ENCODE results near the gene CAMSAP1.
"Not testable (repeated sequence)": the region's sequence is repeated elsewhere in the genome, so short reads cannot be mapped to it uniquely, and the experiment has no call there.

Gene CAMSAP1

DNA sequence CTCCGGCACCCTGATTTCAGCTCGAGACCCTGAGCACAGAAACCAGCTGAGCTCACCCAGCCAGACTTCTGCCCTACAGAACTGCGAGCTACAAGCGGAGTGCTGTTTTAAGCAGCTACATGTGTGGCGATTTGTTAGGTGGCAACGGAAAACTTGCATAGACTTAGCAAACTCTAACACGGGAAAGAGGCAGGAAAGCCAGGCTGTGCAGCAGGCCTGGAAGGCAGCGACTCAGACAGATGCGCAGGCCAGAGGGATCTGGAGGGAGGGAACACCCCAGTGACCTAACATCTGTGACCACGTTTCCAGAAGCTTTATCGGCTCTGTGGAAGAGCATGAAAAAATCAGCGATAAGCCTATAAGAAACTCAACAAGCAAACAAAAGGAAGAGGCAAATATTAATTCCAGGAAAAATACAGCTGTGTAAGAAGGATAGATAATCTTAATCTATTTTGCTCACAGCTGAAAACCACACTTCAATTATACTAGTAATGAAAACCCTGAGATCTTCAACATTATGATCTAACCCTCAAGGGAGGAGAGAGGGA, 42.9 kb upstream of the CAMSAP1 start:
- FAIRE-seq (no peak), DNase-seq (ENCODE audit: insufficient read length, low spot score) (no peak)
- TF ChIP-seq, protein P1, sequence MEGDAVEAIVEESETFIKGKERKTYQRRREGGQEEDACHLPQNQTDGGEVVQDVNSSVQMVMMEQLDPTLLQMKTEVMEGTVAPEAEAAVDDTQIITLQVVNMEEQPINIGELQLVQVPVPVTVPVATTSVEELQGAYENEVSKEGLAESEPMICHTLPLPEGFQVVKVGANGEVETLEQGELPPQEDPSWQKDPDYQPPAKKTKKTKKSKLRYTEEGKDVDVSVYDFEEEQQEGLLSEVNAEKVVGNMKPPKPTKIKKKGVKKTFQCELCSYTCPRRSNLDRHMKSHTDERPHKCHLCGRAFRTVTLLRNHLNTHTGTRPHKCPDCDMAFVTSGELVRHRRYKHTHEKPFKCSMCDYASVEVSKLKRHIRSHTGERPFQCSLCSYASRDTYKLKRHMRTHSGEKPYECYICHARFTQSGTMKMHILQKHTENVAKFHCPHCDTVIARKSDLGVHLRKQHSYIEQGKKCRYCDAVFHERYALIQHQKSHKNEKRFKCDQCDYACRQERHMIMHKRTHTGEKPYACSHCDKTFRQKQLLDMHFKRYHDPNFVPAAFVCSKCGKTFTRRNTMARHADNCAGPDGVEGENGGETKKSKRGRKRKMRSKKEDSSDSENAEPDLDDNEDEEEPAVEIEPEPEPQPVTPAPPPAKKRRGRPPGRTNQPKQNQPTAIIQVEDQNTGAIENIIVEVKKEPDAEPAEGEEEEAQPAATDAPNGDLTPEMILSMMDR (IDR thresholded peaks at IDR 0.05; ENCODE audit: insufficient read depth, missing control alignments) = no peak

DNA sequence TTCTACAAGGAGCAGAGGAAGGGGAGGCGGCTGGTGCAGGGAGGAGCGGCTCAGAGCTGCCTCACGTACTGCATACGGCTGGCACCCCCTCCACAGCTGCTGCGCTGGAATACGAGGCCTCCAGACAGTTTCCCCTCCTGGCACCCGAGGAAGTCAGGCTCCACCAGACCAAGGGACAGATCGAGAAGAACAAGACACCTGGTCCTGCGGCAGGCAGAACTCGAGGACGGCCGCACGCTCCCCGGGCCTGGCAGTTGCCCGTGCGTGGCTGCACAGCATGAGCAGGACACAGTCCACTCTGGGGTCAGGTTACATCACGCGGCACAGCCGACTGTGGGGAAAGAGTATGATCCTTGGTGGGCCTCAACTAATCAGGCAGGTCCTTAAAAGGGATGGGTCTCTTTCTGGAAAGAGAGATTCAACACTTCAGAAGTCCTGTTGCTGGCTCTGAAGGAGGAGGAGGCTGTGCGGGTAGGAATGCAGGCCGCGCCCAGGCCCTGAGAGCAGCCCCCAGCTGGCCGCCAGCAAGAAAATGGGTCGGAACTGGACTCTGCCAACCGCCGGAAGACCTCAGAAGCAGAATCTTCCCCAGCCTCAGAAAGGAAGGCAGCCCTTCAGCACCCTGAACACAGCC, 42.3 kb upstream of the CAMSAP1 start:
- DNase-seq (ENCODE audit: insufficient read length, low spot score) = no peak
- FAIRE-seq = no peak
- TF ChIP-seq, protein P1 (IDR thresholded peaks at IDR 0.05; ENCODE audit: insufficient read depth, missing control alignments) = no peak

DNA sequence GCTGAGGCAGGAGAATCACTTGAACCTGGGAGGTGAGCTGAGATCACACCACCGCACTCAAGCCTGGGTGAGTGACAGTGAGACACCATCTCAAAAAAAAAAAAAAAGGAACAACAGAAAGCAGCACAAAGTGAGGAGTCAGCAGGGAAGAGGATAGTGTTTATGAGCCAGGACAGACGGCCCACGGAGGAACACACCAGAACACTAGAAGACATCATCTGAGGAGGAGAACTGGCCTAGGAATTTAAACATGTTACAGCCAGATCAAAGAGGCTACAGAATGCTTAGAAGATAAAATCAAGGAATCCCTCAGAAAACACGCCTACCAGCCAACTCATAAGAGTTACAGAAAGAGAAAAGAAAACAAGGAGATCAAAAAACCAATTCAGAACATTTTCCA, 41.6 kb upstream of the CAMSAP1 start:
- TF ChIP-seq, protein P1 (IDR thresholded peaks at IDR 0.05; ENCODE audit: insufficient read depth, missing control alignments) = no peak
- no peak for DNase-seq (ENCODE audit: insufficient read length, low spot score)
- FAIRE-seq = no peak

DNA sequence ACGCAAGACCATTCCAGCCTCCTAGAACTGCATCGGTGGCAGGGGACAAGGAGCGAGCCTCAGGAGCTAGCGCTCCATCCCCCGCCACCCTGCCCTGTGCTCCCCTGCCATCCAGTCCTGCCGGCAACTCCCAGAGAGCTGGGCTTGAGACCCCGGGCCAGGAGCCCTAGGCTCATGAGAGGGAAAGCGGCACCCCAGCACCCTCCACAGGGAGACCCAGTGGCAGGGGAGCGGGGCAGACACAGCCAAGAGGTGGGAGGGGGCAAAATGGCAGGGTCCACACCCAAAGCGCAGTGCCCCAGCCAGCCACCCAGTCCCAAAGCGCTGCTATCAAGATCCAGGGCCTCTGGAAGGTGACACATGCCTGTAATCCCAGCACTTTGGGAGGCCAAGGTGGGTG, 41.1 kb upstream of the CAMSAP1 start:
- FAIRE-seq = no peak
- no peak for DNase-seq (ENCODE audit: insufficient read length, low spot score)
- TF ChIP-seq, protein P1 (IDR thresholded peaks at IDR 0.05; ENCODE audit: insufficient read depth, missing control alignments) = no peak

DNA sequence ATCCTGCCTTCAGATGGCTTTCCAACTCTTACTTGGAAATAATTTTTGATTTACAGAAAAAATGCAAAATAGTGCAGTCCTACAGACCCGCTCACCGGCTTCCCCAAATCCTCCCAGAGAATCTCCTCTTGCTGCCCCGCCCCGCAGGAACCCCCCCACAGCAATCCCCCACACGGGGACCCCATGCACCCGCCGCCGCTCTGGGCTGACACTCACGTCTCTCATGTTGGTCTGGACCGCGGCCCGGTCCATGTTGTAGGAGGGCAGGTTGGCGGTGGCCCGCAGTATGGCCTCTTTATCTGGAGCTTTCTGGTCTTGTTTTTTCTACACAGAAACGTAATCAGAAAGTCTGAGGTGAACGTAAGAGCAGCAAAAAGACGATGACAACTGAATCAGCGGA, 40.2 kb upstream of the CAMSAP1 start:
- DNase-seq (ENCODE audit: insufficient read length, low spot score) = no peak
- TF ChIP-seq, protein P1 (IDR thresholded peaks at IDR 0.05; ENCODE audit: insufficient read depth, missing control alignments) = no peak
- no peak for FAIRE-seq

DNA sequence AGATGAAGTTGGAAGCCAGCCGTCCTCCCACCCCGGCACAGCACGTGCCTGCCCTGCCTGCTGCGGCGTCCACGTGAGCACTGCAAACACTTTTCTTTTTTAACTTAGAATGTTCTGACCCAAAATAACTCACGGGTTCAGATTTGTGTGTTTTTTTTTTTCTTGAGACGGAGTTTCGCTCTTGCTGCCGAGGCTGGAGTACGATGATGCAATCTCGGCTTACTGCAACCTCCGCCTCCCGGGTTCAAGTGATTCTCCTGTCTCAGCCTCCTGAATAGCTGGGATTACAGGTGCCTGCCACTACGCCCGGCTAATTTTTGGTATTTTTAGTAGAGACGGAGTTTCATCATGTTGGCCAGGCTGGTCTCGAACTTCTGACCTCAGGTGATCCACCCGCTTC, 39.8 kb upstream of the CAMSAP1 start:
- not testable (repeated sequence) for FAIRE-seq; DNase-seq (ENCODE audit: insufficient read length, low spot score)

DNA sequence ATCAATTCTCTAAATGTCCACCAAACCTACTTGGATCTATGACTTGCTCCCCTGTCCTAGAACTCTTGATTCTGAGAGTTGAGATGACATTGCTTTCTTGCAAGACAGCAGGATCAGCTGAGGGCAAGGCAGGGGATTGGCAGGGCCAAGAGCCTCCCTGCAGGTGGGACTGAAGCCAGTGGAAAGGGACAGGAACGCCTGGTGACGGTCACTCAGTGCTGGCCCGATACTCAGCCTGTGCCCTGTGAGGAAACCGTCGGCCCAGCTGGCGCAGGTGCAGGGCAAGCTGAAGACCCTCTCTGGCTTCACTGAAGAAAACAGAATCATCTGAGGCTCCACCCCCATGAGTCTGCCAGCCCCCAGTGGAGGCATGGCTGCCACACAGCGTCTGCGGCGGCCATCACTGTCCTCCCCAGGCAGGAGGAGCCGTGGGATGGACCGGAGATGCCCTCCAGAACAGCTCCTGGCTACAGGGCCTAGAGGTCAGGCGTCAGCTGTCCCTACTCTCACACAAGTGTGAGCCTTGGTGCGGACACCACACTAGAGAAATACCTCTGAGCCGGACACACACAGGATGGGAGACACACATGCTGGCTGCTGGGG, 39.1 kb upstream of the CAMSAP1 start:
- FAIRE-seq (no peak), DNase-seq (ENCODE audit: insufficient read length, low spot score) (no peak)
- TF ChIP-seq, protein P1 (IDR thresholded peaks at IDR 0.05; ENCODE audit: insufficient read depth, missing control alignments) = no peak
